Measurements from ENCODE around the gene EFCAB7. TPM values are rescaled to one million over a fixed set of nuclear protein-coding genes. Genes with fewer than 3 reads are reported as not detected.
A peak's percentile ranks its signal among the peaks of the same experiment; 100 is the strongest.
"Not testable (repeated sequence)": the region's sequence is repeated elsewhere in the genome, so short reads cannot be mapped to it uniquely, and the experiment has no call there.

The EFCAB7 gene
- polyA plus RNA-seq, 1 donor = 9.6 TPM

GRCh38 chr1:63574203-63574796, 51.0 kb downstream of the EFCAB7 start:
- WGBS (ENCODE audit: insufficient coverage, low lambda C conversion rate) = no CpG with 5 or more reads among the region's 2 CpGs
- not testable (repeated sequence) for H3K27ac ChIP-seq (ENCODE audit: low read length); H3K36me3 ChIP-seq (ENCODE audit: control insufficient read depth, insufficient read depth, low read length); H3K4me1 ChIP-seq (ENCODE audit: control insufficient read depth, insufficient read depth, low read length); H3K4me3 ChIP-seq (ENCODE audit: low read length); DNase-seq; H3K9me3 ChIP-seq (ENCODE audit: control insufficient read depth, low read depth, low read length); H3K27me3 ChIP-seq (ENCODE audit: control insufficient read depth, insufficient read depth, low read length)

- Histone ChIP-seq H3K27ac (ENCODE audit: low read length) (no peak overlapping the region), H3K27me3 (ENCODE audit: control insufficient read depth, insufficient read depth, low read length) (no peaks in the 10 kb centered on the region), H3K36me3 (ENCODE audit: control insufficient read depth, insufficient read depth, low read length) (no peaks in the 10 kb centered on the region), H3K4me3 (ENCODE audit: low read length) (no peak overlapping the region), H3K9me3 (ENCODE audit: control insufficient read depth, low read depth, low read length) (no peaks in the 10 kb centered on the region), H3K4me1 (ENCODE audit: control insufficient read depth, insufficient read depth, low read length) (no peaks in the 10 kb centered on the region)
- peak in 1 of 2 donors; percentile 13 for DNase-seq
- WGBS (ENCODE audit: insufficient coverage, low lambda C conversion rate) = no CpG with 5 or more reads among the region's 4 CpGs
Observed at GRCh38 chr1:63575340-63575826, 52.1 kb downstream of the EFCAB7 start.

DNA sequence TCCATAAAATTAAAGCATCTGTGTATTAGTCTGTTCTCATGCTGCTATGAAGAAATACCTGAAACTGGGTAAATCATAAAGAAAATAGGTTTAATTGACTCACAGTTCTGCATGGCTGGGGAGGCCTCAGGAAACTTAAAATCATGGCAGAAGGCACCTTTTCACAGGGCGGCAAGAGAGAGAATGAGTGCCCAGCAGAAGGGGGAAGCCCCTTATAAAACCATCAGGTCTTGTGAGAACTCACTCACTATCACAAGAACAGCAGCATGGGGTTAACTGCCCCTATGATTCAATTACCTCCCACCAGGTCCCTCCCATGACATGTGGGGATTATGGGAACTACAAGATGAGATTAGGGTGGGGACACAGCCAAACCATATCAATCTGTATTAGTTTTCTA, 63.0 kb downstream of the EFCAB7 start:
- DNase-seq; H3K4me1 ChIP-seq (ENCODE audit: control insufficient read depth, insufficient read depth, low read length): not testable (repeated sequence)

DNA sequence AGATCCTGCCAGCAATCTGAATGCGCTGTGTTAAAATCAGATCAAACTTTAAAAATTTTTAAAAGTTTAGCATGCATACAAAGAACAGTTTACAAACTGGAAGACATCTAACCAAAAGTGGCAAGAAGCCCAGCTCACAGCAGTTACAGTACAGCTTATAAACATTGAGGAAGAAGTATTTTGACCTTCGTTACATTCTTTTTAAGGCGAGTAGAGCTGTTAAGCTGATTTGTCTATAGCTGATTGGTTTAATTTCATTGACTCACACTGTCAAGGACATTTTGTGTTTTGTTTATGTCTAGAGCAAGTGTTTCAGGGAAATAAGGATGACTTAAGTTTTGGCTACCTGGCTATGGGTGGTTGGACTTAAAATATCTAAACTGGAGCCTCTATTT, 66.8 kb downstream of the EFCAB7 start:
- peaks cover 9% of the 10 kb centered on the region for H3K4me1 ChIP-seq (ENCODE audit: control insufficient read depth, insufficient read depth, low read length)
- WGBS (ENCODE audit: insufficient coverage, low lambda C conversion rate) = 83% methylated on average over 1 of the region's 3 CpGs
- DNase-seq = peak; percentile 13 to 33
- no peaks in the 10 kb centered on the region for H3K27me3 ChIP-seq (ENCODE audit: control insufficient read depth, insufficient read depth, low read length)
- H3K4me3 ChIP-seq (ENCODE audit: low read length) = no peak overlapping the region
- H3K27ac ChIP-seq (ENCODE audit: low read length) = no peak overlapping the region
- no peaks in the 10 kb centered on the region for H3K36me3 ChIP-seq (ENCODE audit: control insufficient read depth, insufficient read depth, low read length)
- H3K9me3 ChIP-seq (ENCODE audit: control insufficient read depth, low read depth, low read length) = no peaks in the 10 kb centered on the region

More for the DNA sequence above, 63.0 kb downstream of the EFCAB7 start:
- H3K27ac ChIP-seq (ENCODE audit: low read length); H3K4me3 ChIP-seq (ENCODE audit: low read length); H3K27me3 ChIP-seq (ENCODE audit: control insufficient read depth, insufficient read depth, low read length); H3K9me3 ChIP-seq (ENCODE audit: control insufficient read depth, low read depth, low read length); H3K36me3 ChIP-seq (ENCODE audit: control insufficient read depth, insufficient read depth, low read length): not testable (repeated sequence)
- no CpG with 5 or more reads among the region's 1 CpG for WGBS (ENCODE audit: insufficient coverage, low lambda C conversion rate)

- H3K4me3 ChIP-seq (ENCODE audit: low read length) = peak overlapping the region; percentile 93
- H3K36me3 ChIP-seq (ENCODE audit: control insufficient read depth, insufficient read depth, low read length) = no peaks in the 10 kb centered on the region
- peaks cover 9% of the 10 kb centered on the region for H3K4me1 ChIP-seq (ENCODE audit: control insufficient read depth, insufficient read depth, low read length)
- H3K27me3 ChIP-seq (ENCODE audit: control insufficient read depth, insufficient read depth, low read length) = no peaks in the 10 kb centered on the region
- DNase-seq = peak in 1 of 2 donors; percentile 87
- peak overlapping the region; percentile 94 for H3K27ac ChIP-seq (ENCODE audit: low read length)
- 100% methylated on average over 2 of the region's 18 CpGs for WGBS (ENCODE audit: insufficient coverage, low lambda C conversion rate)
- H3K9me3 ChIP-seq (ENCODE audit: control insufficient read depth, low read depth, low read length) = no peaks in the 10 kb centered on the region
Observed at GRCh38 chr1:63592536-63593302, 69.4 kb downstream of the EFCAB7 start.

- peak within 1 kb of the TSS; percentile 94 for H3K27ac ChIP-seq (ENCODE audit: low read length)
- no peaks in the 10 kb centered on the region for H3K36me3 ChIP-seq (ENCODE audit: control insufficient read depth, insufficient read depth, low read length)
- H3K4me3 ChIP-seq (ENCODE audit: low read length) = peak within 1 kb of the TSS; percentile 93
- H3K9me3 ChIP-seq (ENCODE audit: control insufficient read depth, low read depth, low read length) = no peaks in the 10 kb centered on the region
- DNase-seq = peak; percentile 70 to 90
- no peaks in the 10 kb centered on the region for H3K27me3 ChIP-seq (ENCODE audit: control insufficient read depth, insufficient read depth, low read length)
- peaks cover 9% of the 10 kb centered on the region for H3K4me1 ChIP-seq (ENCODE audit: control insufficient read depth, insufficient read depth, low read length)
- no CpG with 5 or more reads among the region's 64 CpGs for WGBS (ENCODE audit: insufficient coverage, low lambda C conversion rate)
Observed at GRCh38 chr1:63593303-63593885, 70.1 kb downstream of the EFCAB7 start, which contains the start of gene PGM1. TSS of gene PGM1 (plus strand) at chr1:63593411. CDS start at chr1:63593489, 78 bp downstream.

DNA sequence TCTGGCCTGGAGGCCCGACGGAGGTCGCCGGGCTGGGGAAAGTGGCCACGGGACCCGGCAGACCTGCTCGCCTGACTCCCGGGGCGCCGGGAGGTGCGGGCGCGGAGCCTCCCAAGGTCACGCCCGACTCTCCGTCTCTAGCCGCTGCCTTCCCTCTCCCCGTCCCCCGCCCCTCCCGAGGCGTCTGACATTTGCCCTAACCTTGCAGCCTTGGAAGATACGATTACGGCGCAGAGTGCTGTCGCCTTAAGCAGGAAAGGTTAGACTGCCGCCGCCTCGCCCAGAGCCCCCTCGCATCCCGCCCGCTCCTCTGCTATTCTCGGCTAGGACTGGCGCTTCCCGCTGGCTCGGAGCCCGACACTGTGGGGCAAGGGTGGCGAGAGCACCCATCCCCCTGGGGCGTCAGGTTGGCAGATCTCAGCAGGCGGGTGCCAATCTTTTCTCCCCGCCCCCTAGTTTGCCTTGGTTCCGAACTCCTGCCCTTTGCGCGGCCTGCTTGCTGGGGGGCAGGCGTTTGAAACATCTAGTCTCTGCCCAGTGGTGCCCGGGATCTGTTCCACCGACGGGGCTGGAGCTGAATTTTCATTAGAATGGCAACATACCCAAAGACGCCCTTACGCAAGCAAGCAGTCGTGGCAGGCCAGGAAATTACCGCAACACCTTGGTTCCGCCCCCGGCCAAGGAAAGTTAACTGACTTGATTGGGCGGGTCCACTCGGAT, 70.7 kb downstream of the EFCAB7 start:
- Histone ChIP-seq H3K27ac (ENCODE audit: low read length) (peak overlapping the region; percentile 94), H3K9me3 (ENCODE audit: control insufficient read depth, low read depth, low read length) (no peaks in the 10 kb centered on the region), H3K36me3 (ENCODE audit: control insufficient read depth, insufficient read depth, low read length) (no peaks in the 10 kb centered on the region), H3K4me1 (ENCODE audit: control insufficient read depth, insufficient read depth, low read length) (peaks cover 9% of the 10 kb centered on the region), H3K4me3 (ENCODE audit: low read length) (peak overlapping the region; percentile 93), H3K27me3 (ENCODE audit: control insufficient read depth, insufficient read depth, low read length) (no peaks in the 10 kb centered on the region)
- no CpG with 5 or more reads among the region's 55 CpGs for WGBS (ENCODE audit: insufficient coverage, low lambda C conversion rate)
- peak; percentile 61 to 83 for DNase-seq

GRCh38 chr1:63595435-63595834, 72.1 kb downstream of the EFCAB7 start:
- Histone ChIP-seq H3K4me1 (ENCODE audit: control insufficient read depth, insufficient read depth, low read length) (peaks cover 7% of the 10 kb centered on the region), H3K4me3 (ENCODE audit: low read length) (no peak overlapping the region), H3K36me3 (ENCODE audit: control insufficient read depth, insufficient read depth, low read length) (no peaks in the 10 kb centered on the region), H3K9me3 (ENCODE audit: control insufficient read depth, low read depth, low read length) (no peaks in the 10 kb centered on the region), H3K27me3 (ENCODE audit: control insufficient read depth, insufficient read depth, low read length) (no peaks in the 10 kb centered on the region), H3K27ac (ENCODE audit: low read length) (no peak overlapping the region)
- DNase-seq = no peak
- WGBS (ENCODE audit: insufficient coverage, low lambda C conversion rate) = no CpG with 5 or more reads among the region's 1 CpG

GRCh38 chr1:63599799-63600198, 76.5 kb downstream of the EFCAB7 start:
- H3K27me3 ChIP-seq (ENCODE audit: control insufficient read depth, insufficient read depth, low read length) = no peaks in the 10 kb centered on the region
- no peaks in the 10 kb centered on the region for H3K4me1 ChIP-seq (ENCODE audit: control insufficient read depth, insufficient read depth, low read length)
- 100% methylated on average over 3 of the region's 5 CpGs for WGBS (ENCODE audit: insufficient coverage, low lambda C conversion rate)
- H3K27ac ChIP-seq (ENCODE audit: low read length) = no peak overlapping the region
- no peaks in the 10 kb centered on the region for H3K36me3 ChIP-seq (ENCODE audit: control insufficient read depth, insufficient read depth, low read length)
- no peak overlapping the region for H3K4me3 ChIP-seq (ENCODE audit: low read length)
- no peaks in the 10 kb centered on the region for H3K9me3 ChIP-seq (ENCODE audit: control insufficient read depth, low read depth, low read length)
- DNase-seq = no peak

GRCh38 chr1:63600248-63600647, 76.9 kb downstream of the EFCAB7 start:
- H3K9me3 ChIP-seq (ENCODE audit: control insufficient read depth, low read depth, low read length) = no peaks in the 10 kb centered on the region
- H3K27me3 ChIP-seq (ENCODE audit: control insufficient read depth, insufficient read depth, low read length) = no peaks in the 10 kb centered on the region
- no peak overlapping the region for H3K4me3 ChIP-seq (ENCODE audit: low read length)
- H3K27ac ChIP-seq (ENCODE audit: low read length) = no peak overlapping the region
- DNase-seq = no peak
- 40% methylated on average over 2 of the region's 5 CpGs for WGBS (ENCODE audit: insufficient coverage, low lambda C conversion rate)
- H3K4me1 ChIP-seq (ENCODE audit: control insufficient read depth, insufficient read depth, low read length) = no peaks in the 10 kb centered on the region
- H3K36me3 ChIP-seq (ENCODE audit: control insufficient read depth, insufficient read depth, low read length) = no peaks in the 10 kb centered on the region
